ENCODE results near the gene PMAIP1.

PMAIP1 gene

DNA sequence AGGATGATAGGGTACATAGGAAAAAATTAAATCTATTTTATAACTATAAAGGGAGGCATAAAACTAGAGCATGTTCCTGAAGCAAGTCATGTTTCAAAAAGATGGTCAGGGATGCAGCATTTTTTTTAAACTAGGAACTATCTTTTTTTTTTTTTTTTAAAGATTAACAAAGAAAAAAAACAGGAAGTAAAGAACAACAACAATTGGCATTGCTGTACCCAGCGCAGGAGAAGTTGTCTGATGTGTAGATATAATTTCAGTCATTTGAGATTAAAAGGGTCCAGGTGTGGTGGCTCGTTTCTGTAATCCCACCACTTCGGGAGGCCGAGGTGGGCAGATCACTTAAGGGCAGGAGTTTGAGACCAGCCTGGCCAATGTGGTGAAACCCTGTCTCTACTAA, 41.5 kb downstream of the PMAIP1 start:
- Mint-ChIP-seq H3K9me3 (no peaks in the 10 kb centered on the region), H3K4me1 (ENCODE audit: low read depth) (no peaks in the 10 kb centered on the region), H3K27me3 (ENCODE audit: low read depth) (no peaks in the 10 kb centered on the region), H3K4me3 (no peak overlapping the region), H3K36me3 (ENCODE audit: low read depth) (no peaks in the 10 kb centered on the region), H3K27ac (no peak overlapping the region)

DNA sequence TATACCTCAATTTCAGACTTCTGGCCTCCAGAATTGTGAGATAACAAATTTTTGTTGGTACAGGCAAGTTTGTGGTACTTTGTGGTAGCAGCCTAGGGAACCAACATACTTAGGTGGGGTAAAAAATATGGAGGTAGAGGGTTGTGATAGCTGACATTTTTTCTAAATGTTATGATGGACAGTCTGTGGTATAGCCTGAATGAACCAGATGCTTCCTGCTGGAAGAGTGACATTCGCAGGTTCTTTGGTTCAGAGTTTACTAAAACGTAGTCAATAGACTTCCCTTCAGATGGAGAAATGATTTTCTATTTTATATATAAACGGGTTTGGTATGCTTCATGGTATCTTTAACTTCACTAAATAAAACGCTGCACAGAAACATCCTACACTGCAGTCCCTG, 42.8 kb downstream of the PMAIP1 start:
- no peak overlapping the region for H3K4me3 Mint-ChIP-seq
- H3K27ac Mint-ChIP-seq, result no peak overlapping the region
- no peaks in the 10 kb centered on the region for H3K27me3 Mint-ChIP-seq (ENCODE audit: low read depth)
- H3K4me1 Mint-ChIP-seq (ENCODE audit: low read depth), result no peaks in the 10 kb centered on the region
- H3K36me3 Mint-ChIP-seq (ENCODE audit: low read depth), result no peaks in the 10 kb centered on the region
- no peaks in the 10 kb centered on the region for H3K9me3 Mint-ChIP-seq

DNA sequence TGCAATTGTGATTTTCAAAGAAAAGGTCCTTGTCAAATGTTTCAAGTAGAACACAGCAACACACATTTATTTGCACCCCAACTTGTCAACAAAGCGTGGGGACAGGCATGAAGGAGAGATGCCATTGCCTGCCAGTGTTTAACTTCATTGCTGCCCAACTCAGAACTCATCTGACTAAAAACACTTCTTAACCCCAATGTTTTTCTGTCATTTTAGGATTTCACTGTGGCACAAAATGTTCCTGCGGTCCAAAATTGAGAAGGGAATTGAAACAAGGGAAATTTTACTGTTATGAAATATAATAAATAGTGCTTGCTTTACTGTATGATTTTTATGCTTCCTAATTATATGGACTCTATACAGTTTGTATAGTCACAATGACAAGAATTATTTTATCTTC, 45.7 kb downstream of the PMAIP1 start:
- no peaks in the 10 kb centered on the region for H3K36me3 Mint-ChIP-seq (ENCODE audit: low read depth)
- peaks cover 3% of the 10 kb centered on the region for H3K27me3 Mint-ChIP-seq (ENCODE audit: low read depth)
- peaks cover 3% of the 10 kb centered on the region for H3K4me1 Mint-ChIP-seq (ENCODE audit: low read depth)
- no peaks in the 10 kb centered on the region for H3K9me3 Mint-ChIP-seq
- H3K4me3 Mint-ChIP-seq, result no peak overlapping the region
- H3K27ac Mint-ChIP-seq, result no peak overlapping the region

DNA sequence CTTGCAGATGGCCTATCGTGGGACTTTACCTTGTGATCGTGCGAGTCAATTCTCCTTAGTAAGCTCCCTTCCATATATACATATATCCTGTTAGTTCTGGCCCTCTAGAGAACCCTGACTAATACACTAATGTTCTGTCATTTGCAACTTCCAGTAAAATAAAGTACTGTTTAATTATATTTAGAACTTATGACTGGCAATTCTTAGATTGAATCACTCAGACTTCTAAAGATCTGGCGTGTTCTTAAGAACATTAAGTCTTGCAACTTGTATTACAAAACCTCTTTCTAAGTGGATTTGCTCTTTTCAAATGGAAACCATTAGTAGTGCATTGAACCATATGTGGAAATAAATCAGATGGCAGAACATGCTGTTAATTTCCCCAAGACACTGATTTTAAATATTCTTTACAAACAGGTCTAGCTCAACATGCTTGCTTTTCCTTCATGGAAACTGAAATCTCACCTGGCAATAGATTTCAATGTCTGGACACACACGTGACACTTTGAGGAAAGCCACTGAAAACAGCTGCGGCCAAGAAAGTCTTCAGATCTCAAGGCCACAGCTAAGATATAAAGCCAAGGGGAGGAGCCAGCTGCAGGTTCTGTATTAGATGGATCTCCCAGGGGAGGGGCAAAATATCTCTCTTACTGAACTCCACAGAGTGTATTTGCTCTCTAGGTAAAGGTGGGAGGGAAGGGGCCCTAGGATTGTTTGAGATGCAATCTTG, 50.6 kb downstream of the PMAIP1 start:
- Mint-ChIP-seq H3K36me3 (ENCODE audit: low read depth) (no peaks in the 10 kb centered on the region), H3K27me3 (ENCODE audit: low read depth) (peaks cover 3% of the 10 kb centered on the region), H3K4me3 (no peak overlapping the region), H3K9me3 (no peaks in the 10 kb centered on the region), H3K4me1 (ENCODE audit: low read depth) (peaks cover 10% of the 10 kb centered on the region), H3K27ac (no peak overlapping the region)

DNA sequence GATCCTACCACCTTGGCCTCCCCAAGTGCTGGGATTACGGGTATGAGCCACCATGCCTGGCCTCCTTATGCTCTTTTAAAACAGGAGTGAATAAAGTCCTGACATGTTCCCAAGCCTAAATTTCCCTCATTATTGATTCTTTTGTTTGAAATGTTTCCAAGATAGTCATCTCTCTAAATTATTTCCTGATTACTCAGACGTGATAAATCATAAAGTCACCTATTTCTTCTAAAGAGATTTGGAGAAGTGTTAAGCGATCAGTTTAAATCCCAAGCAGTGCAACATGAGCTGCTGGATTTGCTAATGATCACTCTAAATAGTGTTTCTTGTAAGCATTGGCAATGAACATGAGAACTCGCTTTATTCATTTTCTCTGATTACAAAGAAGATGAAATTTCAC, 51.8 kb downstream of the PMAIP1 start:
- H3K4me3 Mint-ChIP-seq, result no peak overlapping the region
- H3K4me1 Mint-ChIP-seq (ENCODE audit: low read depth), result peaks cover 10% of the 10 kb centered on the region
- no peaks in the 10 kb centered on the region for H3K36me3 Mint-ChIP-seq (ENCODE audit: low read depth)
- peaks cover 8% of the 10 kb centered on the region for H3K27me3 Mint-ChIP-seq (ENCODE audit: low read depth)
- no peaks in the 10 kb centered on the region for H3K9me3 Mint-ChIP-seq
- no peak overlapping the region for H3K27ac Mint-ChIP-seq

DNA sequence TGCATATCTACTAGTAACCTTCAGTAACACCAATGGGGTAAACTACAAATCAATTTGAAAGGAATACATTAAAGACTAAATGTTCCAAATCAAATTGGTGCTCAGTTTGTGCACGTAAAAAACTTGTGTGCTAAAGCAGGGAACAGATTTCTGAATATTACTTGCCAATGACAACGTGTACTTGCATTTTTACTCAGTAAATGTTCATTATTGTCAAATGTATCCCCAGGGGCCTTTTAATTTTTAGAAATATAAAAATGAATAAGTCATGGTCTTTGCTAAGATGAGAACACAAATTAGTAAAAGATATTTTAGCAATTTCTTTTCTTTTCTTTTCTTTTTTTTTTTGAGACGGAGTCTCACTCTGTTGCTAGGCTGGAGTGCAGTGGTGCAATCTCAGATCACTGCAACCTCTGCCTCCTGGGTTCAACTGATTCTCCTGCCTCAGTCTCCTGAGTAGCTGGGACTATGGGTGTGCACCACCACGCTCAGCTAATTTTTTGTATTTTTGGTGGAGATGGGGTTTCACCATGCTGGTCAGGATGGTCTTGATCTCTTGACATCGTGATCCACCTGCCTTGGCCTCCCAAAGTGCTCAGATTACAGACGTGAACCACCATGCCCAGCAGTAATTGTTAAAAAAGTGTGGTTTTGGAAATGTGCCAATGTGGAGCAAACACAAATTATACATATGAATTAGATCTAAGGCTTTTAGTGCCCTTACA, 52.6 kb downstream of the PMAIP1 start:
- Mint-ChIP-seq H3K27me3 (ENCODE audit: low read depth) (peaks cover 12% of the 10 kb centered on the region), H3K27ac (no peak overlapping the region), H3K4me3 (no peak overlapping the region), H3K9me3 (no peaks in the 10 kb centered on the region), H3K36me3 (ENCODE audit: low read depth) (no peaks in the 10 kb centered on the region), H3K4me1 (ENCODE audit: low read depth) (peaks cover 10% of the 10 kb centered on the region)
